HG02885 (cell line): ENCODE data around the gene MORN5.
"Not testable (repeated sequence)": the region's sequence is repeated elsewhere in the genome, so short reads cannot be mapped to it uniquely, and the experiment has no call there.

ENCODE experiments used
- ATAC-seq: cut with Tn5 transposase; IDR thresholded peaks from one replicate; pipeline ENCODE4 v1.9.1; 2021; ENCODE audit warnings: mild to moderate bottlenecking; ENCODE audit not compliant: unreplicated experiment, poor library complexity

Gene MORN5

DNA sequence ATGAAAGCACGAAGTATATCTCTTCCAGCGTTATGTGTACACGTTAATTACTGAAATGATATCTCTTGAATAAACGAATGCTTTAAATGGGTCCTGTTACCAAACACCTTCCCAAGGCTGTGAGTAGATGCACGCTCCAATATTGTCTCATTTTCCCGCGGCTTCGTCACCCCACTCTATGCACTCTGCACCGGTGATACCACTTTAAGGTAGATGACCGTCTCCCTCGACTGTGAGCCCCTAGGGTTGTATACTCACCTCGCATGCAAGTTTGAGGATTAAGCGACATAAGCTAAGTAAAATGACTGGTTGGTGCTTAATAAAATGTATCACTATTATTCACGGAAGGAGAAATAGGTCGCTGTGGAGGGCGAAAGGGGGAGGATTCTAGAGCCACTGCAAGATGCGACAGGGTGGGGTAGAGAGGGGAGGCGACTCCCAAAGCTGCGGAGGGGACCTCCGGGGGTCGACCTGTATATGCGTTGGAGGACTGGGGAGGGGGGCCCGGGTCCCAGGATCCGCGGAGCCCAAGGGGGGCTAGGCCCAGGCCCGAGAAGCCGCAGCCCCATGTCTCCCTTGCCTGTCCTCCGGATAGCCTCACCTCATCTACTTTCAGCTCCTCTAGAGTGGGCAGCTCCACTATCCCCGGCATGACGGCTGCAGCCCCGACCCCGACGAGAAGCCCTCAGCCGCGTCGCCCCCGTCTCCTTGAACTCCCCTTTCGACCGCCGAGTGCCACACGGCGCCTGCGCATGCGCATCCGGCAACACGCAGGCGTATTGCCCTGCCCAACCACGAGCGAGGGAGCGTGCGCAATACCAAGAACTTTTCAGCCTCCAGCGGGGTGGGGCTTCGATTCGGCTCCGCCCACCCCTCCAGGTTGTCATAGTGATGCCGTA lies at the start of gene MORN5, which contains the start of gene NDUFA8:
Gene MORN5, plus strand, starts transcription at position 883 of the 899 bp plus-strand sequence. CDS start 65 bp downstream, outside the sequence.
Gene NDUFA8, minus strand, starts transcription at position 754 of the 899 bp plus-strand sequence. Its CDS starts 102 bp downstream, at position 652.
- peak; percentile 96 for ATAC-seq

GRCh38 chr9:122110100-122110833 lies 49.4 kb upstream of the MORN5 start:
- ATAC-seq = no peak

DNA sequence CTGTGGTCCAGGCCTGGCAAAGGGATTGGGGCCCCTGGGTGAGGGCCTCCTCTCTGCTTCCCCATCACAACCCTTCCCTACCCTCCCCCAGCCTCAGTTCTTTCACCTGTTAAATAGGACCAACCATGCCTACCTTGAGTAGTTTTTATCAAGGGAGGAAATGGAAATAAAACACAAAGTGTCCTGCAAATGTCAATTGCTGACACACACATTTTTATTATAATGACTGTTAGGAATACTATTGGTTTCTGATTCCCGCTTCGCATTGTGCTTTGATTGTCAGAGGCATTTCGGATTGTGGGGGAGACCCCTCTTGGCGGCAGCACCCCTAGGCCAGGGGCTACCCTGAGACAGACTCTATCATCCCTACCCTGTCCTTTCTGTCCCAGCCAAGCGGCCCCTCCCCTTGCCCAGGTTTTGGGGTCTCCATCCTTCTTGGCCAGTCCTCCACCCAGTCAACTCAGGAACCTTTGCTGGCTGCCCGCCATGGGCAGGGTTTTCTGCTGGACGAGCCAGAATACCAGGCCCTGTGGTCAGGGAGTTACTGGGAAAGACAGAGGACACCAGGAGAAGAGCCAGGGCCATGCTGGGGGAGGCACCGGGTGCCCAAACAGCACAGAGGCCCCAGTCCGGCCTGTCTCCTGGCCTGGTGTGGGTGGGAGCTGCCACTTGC lies 48.2 kb upstream of the MORN5 start:
- no peak for ATAC-seq

DNA sequence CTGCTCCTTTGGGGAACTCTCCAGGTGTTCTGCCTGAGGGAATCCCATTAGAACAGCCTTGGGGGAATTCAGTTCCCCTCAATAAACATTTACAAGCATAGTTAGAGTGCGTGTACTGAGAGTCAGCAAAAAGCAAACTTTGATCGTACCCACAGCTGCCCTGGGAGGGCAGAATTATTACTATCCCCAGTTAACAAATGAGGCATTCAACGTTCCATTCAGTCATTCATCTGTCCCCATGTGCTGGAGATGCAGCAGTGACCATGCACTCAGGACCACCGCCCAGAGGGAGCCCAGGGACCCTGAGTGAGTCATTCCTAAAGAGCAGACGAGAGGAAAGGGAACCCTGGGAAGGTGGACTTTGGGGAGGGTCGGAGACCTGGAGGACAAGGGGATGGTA lies 47.5 kb upstream of the MORN5 start:
- ATAC-seq = no peak

- ATAC-seq = no peak
Observed at GRCh38 chr9:122113574-122113973, 46.1 kb upstream of the MORN5 start.

- no peak for ATAC-seq
Observed at GRCh38 chr9:122115176-122116035, 44.3 kb upstream of the MORN5 start.

DNA sequence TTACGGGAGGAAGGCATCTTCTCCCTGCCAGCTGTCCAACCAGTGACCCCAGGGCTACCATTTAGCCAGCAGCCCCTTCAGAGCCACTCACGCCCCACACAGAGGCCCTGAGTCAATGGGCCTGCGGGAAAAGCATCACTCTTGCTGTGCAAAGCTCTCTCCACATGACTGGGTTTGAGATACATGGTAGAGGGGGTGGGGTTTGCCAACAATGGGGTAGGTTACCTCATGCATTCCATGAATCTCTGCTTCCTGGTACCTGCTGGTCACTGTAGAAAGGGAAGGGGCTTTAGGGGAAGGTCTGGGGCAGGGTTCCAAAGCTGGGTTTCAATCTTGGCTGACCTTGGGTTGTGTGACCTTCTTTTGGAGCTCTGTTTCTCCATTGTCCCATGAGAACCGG lies 43.7 kb upstream of the MORN5 start:
- ATAC-seq = no peak

GRCh38 chr9:122116448-122117173 lies 43.1 kb upstream of the MORN5 start:
- ATAC-seq = no peak

GRCh38 chr9:122117241-122117640 lies 42.5 kb upstream of the MORN5 start:
- not testable (repeated sequence) for ATAC-seq

DNA sequence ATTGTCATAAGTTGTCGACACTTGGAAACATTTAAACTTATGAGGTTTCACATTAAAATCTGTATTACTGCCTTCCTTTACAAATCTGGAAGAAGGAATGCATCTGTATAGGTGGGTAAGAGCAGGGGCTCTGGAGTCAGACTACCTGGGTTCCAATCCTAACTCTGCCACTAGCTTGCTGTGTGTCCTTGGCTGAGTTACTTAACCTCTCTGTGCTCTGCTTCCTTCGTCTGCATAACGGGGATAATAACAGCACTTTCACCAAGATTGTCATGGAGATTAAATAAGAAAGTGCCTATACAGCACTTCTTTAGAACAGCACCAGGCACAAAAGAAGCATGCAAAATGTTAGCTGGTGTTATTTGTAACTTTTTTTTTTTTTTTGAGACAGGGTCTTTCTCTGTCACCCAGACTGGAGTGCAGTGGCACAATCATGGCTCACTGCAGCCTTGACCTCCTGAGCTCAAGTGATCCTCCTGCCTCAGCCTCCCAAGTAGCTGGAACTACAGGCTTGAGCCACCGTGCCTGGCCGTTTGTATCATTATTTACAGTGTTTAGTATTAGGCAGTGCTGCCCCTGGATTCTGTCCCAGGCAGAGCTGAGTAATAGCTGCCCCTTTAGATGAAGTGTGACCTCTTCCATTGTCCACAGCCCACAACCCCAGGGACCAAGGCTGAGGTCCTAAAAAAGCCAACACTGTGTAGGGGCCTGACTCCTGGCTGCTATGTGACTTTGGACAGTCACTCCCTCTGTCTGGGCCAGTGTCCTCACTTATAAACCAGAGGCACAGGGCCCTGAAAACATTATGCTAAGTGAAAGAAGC lies 41.2 kb upstream of the MORN5 start:
- no peak for ATAC-seq

- no peak for ATAC-seq
Observed at GRCh38 chr9:122119166-122119521, 40.6 kb upstream of the MORN5 start.

DNA sequence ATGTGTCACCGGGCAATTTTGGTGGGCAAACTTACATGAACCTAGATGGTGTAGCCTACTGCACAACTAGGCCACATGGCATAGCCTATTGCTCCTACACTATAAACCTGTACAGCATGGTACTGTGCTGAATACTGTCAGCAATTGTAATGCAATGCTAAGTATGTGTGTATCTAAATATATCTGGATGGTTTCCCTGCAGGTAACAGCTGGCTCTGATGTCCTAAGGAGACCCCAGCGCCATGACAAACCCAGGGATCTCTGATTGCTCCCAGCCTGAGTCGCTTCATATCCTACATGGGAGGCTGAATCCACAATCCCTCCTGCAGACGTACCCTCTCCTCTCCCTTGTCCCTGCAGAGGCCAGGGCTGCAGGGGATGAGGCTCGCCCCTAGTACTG lies 40.0 kb upstream of the MORN5 start:
- ATAC-seq = no peak

- ATAC-seq = no peak
Observed at GRCh38 chr9:122120316-122121071, 39.2 kb upstream of the MORN5 start.

- no peak for ATAC-seq
Observed at GRCh38 chr9:122121391-122121790, 38.3 kb upstream of the MORN5 start.

DNA sequence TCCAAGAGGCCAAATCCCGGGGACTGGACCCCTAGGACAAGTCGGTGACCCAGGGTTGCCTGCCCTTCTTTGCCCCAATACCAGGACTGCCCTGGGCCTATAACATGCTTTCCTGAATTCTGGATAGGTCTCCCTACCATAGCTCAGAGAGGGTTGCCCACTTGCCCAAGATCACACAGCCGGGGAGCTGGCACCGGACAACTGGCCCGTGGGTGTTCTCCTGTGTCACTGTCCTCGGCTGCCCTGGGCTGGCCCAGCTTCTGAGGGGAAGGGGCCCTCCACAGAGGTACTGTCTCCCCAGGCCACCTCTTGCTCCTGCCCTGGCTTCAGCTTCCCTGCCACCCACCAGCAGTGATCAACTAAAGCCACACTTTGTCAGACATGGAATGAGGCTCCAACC lies 37.8 kb upstream of the MORN5 start:
- no peak for ATAC-seq

DNA sequence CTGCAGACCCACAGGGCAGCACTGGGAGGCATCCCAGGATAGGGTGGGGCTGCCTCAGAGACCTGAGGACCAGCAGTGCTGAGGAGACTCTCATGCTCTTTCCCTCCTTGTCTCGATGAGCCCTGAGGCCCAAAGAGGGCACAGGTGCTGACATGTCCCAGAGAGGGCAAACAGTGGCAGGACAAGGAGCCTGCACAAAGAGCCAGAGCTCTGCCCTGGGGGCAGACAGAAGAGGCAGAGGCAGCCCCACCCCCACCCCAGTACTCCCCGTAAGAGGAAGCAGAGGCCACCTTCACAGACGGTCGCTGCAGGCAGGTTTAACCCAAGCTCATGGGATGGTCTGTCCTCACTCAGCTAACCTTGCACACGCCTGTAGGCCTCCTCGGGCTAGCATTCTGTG lies 37.2 kb upstream of the MORN5 start:
- ATAC-seq = no peak

- ATAC-seq = peak; percentile 52
Observed at GRCh38 chr9:122122903-122123632, 36.6 kb upstream of the MORN5 start.
